ELR (cell line): ENCODE results near the gene RICTOR.
A peak's percentile ranks its signal among the peaks of the same experiment; 100 is the strongest.

Experiments
- DNase-seq: peaks from one replicate; pipeline ENCODE4 v3.0.0-alpha.2; 2015; ENCODE audit warnings: low read depth

Gene RICTOR

GRCh38 chr5:38932854-38933408, 141.3 kb downstream of the RICTOR start:
- no peak for DNase-seq

DNA sequence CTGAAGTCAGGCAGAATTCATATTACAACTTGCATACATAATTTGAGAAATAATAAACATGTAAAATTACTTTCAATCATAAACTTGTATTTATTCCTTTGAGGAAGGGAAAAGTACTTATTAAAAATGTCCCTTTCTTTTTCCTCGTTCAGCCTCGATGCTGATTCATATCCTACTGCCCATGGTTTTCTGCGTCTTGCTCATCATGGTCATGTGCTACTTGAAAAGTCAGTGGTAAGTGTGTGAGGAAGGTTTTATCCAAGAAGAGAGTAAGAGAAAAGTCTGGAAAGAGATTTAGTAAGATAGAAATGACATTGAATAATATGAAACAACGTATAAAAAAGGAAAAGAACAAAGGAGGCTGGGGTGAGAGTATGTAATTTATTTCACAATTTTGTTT, 142.5 kb downstream of the RICTOR start:
- DNase-seq = peak; percentile 41

DNA sequence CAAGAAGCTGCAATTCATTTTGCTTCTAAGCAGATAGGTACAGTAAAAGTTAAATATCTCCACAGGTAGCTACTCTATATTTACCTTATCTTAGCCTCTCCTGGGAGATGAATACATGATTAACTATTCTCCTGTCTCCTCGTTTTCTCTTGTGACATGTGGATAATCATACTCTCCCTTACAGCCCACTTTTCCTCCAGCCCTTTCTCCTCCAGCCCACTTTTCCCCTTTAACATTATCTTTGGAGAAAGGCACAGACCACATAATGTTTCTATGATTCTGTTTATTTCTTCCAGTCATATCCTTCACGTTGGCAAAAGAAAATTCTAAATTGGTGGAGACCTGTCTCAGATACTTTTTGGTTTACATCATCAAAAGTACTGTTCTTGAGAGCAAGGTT, 144.4 kb downstream of the RICTOR start:
- no peak for DNase-seq

GRCh38 chr5:38927470-38927869, 146.7 kb downstream of the RICTOR start:
- DNase-seq = no peak

- DNase-seq = peak; percentile 88
These were observed 148.1 kb downstream of the RICTOR start for GRCh38 chr5:38926121-38926520.

DNA sequence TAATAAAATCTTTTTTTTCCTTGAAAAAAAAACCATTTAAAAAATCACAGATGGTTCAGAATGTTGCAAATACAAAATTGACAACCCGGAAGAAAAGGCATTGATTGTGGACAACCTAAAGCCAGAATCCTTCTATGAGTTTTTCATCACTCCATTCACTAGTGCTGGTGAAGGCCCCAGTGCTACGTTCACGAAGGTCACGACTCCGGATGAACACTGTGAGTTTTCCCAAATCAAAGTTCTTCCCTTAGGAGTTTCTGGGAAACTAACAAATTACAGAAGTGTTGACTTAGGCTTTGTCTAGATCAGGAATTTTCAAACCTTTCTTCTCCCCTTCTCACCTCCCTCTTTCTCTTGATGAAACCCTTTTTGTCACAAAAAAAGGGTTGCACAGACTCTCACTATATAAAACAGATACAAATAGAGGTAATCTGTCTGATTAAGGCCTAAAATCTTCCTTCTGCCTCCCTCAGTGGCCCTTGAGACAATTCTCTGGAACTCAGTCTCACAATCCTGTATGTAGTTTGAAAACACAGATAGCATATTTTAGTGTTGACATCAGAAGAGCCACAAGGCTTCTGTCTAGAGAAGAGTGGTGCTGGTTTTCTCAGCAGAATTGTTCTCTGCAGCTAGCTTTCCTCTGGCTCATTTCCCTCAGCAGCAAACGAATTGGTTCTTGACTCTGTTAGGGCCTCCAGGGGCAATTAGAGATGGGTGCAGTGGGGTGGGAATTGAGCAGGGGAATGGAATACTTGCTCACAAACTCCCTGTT, 148.9 kb downstream of the RICTOR start:
- DNase-seq = peak; percentile 82

DNA sequence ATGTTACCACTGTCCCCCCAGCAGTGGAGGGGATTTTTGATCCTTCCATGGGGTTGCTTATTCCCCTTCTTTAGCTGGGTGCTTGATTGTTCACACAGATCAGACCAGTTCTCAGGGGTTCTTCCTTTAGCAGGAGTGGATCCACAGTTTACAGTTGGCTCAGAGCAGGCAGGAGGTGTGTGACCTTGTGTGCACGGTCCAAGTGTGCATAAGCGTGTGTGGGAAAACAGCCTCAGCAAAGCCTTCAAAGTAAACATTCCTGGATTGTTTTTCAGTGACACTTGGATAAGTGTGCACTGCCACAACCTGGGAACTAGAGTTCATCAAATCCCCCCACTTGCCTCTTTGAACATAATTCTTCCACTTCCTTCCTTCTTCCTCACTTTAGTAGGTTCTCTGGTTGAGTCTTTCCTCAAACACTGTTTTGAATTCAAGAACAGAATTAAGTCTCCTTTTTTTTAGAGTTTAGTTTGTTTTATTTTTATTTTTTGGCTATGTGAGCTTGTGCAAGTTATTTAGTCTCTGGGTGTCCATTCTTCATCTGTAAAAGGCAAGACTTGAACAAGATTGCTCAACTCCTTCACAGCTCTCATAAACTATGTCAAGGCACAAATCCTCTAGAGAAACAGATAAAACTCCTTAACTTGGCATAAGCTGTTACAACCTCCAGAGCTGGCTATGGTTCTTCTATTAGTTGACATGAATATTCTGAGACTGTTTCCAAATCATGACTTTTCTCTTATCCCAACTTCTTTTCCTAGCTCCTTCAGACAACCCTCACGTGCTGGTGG, 150.3 kb downstream of the RICTOR start:
- no peak for DNase-seq

DNA sequence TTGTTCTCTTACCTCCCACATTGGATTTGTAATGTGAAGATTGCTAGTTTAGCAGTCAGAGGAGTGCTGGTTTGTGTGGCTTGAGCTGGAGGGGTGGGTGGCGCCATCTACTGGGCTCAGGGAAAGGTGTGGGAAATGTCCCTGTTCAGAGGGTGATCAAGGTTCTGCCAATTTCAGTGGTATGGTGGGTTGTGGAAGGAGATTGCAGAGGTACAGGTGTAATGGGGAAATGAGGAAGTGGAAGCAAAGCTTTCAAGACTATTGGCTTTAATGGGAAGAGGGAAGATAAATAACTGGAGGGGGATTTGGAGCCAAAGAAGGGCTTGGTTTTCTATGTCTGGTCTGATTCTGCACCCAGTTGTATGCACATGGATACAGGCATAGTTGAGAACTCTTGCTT, 152.0 kb downstream of the RICTOR start:
- peak; percentile 71 for DNase-seq

- DNase-seq = peak; percentile 25
These were observed 153.0 kb downstream of the RICTOR start for GRCh38 chr5:38921174-38921573.

DNA sequence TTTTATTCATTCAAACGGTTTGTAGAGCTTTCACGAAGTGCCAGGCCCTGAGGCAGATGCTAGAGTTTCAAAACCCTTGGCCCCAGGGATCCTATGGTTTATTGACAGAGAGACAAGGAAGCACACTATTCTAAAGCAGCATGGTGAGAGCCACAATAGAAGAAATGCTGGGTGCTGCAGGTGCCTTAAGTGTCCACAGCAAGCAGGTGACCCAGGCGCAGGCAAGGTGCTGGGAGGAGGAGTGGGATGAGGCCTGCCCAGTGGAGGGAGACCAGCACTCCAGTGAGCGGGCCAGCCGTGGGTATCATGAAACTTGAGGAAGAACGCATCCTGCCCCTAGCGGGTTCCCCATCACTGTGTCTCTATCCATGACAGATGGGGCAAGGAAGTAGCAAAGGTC, 157.4 kb downstream of the RICTOR start:
- DNase-seq = no peak

DNA sequence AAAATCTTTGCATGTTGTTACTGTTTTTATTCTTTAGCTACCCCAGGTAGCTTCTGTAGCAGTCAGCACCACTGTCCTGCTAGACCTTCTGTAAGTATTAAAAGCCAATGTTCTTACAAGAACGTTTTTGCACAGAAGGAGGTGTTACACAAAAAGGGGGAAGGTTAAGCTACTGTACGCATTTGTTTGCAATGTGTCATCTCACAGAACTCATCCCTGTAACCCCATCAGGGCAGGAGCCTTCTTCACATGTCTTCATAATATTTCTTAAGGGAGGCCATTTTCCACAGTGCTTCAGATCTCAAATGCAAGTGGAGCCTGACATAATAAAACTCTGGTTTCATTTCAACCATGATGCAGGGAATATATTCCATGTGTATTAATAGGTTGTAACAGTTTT, 160.5 kb downstream of the RICTOR start:
- peak; percentile 14 for DNase-seq

DNA sequence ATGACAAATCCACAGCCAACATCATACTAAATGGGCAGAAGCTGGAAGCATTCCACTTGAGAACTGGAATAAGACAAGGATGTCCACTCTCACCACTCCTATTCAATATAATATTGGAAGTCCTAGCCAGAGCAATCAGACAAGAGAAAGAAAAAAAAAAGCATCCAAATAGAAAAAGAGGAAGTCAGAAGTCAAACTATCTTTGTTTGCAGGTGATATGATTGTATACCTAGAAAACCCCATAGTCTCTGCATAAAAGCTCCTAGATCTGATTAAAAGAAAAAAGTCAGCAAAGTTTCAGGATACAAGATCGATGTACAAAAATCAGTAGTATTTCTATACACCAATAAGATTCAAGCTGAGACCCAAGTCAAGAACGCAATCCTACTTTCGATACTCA, 162.3 kb downstream of the RICTOR start:
- no peak for DNase-seq

GRCh38 chr5:38906503-38906902, 167.7 kb downstream of the RICTOR start:
- DNase-seq = no peak

- DNase-seq = peak; percentile 36
These were observed 168.7 kb downstream of the RICTOR start for GRCh38 chr5:38905516-38905915.

DNA sequence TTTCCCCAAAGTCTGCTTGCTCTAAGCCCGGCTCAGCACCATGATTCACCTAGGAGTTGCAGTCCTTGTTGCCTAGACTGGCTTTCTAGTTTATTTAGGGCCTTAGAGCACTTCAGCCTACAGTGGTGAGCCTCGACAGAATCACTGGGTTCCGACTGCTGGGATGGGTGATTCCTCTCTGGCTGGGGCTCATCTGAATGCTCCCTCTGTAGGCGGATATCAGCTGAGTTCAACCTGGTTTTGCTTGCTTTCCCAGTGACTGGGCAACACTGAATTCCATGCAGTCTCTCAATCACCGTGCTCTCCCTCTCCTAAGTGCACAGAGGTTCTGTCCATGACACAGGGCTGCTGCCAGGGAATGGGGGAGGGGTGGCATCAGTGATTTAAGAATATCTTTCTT, 174.3 kb downstream of the RICTOR start:
- DNase-seq = no peak

- DNase-seq = no peak
These were observed 177.4 kb downstream of the RICTOR start for GRCh38 chr5:38896760-38897159.

- no peak for DNase-seq
These were observed 181.8 kb downstream of the RICTOR start for GRCh38 chr5:38892363-38892762.

GRCh38 chr5:38891563-38891962, 182.6 kb downstream of the RICTOR start:
- no peak for DNase-seq

DNA sequence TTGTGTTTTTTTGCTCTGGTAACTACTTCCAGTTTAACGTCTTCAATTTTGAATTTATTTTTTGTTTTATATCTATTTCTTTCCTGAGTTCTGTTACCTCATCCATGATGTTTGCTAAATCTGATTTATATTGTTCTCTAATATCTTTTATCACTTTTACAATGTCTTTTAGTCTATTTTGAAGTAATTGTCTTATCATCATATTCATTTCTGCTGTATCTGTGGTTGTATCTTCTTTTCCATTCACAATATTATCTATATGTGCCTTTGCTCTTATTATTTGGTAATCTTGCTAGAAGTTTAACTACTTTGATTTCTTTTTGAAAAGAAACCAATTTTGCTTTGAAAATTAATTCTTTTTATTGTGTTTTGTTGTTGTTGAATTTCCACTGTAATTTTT, 184.8 kb downstream of the RICTOR start:
- DNase-seq = no peak

DNA sequence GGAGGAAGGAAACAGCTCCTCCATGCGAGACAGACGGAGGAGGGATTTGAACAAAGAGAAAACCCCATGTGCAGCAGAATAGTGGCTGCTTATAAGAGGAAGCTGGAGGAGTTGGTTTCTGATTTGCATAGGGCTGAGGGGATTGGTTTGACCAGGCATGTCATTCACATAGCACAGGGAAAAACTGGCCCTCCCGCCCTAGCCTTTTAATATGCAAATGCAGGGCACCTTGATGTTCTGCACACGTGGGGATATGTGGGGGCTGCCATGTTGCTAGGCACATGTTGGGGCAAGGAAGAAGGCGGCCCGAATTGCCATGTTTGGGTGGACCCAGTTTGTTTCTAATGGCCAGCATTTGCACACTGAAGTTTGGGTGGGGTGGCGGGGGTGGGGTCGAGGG, 186.2 kb downstream of the RICTOR start:
- no peak for DNase-seq
